Measurements from ENCODE around the gene FAM107B. TPM values are rescaled to one million over a fixed set of nuclear protein-coding genes. Genes with fewer than 3 reads are reported as not detected.

The FAM107B gene
- total and polyA plus RNA-seq, 2 of the 13 experiments (the other 11 are each of a cell fraction or from before 2014, with no cell fraction given), result 15.7 to 24.8 TPM

GRCh38 chr10:14678637-14679036 lies 96.1 kb downstream of the FAM107B start:
- CTCF ChIA-PET (ENCODE audit: low intra/inter-chr PET ratio, low total read pairs), result no interaction called here
- peaks cover 16% of the 10 kb centered on the region for H3K4me1 ChIP-seq (ENCODE audit: insufficient read depth, low read length)
- H3K36me3 ChIP-seq (replicated peaks in 1 of 2; ENCODE audit: control insufficient read depth in 1 of 2, insufficient read depth in 2 of 2, low read length in 2 of 2), result no peaks in the 10 kb centered on the region
- H4K20me1 ChIP-seq (ENCODE audit: insufficient read depth, low read length), result no peaks in the 10 kb centered on the region
- 5% methylated on average over 3 of the region's 3 CpGs for WGBS (ENCODE audit: low lambda C conversion rate)
- no peak overlapping the region for H3K4me3 ChIP-seq (replicated peaks in 1 of 3; ENCODE audit: insufficient read depth in 1 of 3, low read depth in 2 of 3, low read length in 3 of 3)
- no peaks in the 10 kb centered on the region for H3K79me2 ChIP-seq (ENCODE audit: insufficient read depth, low read length)
- intact Hi-C loops (cut with micrococcal nuclease; ENCODE audit: unreplicated experiment), result no loop called here
- TF ChIP-seq NPAS2 (CRISPR knock-in tag; IDR thresholded peaks at IDR 0.05; ENCODE audit: borderline replicate concordance) (no peak), HOMEZ (CRISPR knock-in tag; IDR thresholded peaks at IDR 0.05; ENCODE audit: low read depth) (no peak), ZMAT5 (CRISPR knock-in tag; IDR thresholded peaks at IDR 0.05; ENCODE audit: borderline replicate concordance, low read depth) (no peak)
- in situ Hi-C loops (cut with HindIII; ENCODE audit: extremely low pct_ligation_motif_present, low pct_unique_long_range_greater_than_20kb), result no loop called here
- no peak overlapping the region for H3K27ac ChIP-seq (ENCODE audit: extremely low read length, insufficient read depth, low read length)
- DNase-seq (ENCODE audit: low spot score) (no peak), FAIRE-seq (no peak), ATAC-seq (no peak)
- POLR2A ChIA-PET, result no interaction called here
- no peak overlapping the region for H3K9ac ChIP-seq (ENCODE audit: insufficient read depth, low read depth, low read length)
- no TSS peak for BruUV-seq (replicated peaks)
- no peak overlapping the region for H2AFZ ChIP-seq (ENCODE audit: low read length)
- no peaks in the 10 kb centered on the region for H3K9me3 ChIP-seq (ENCODE audit: low read length)
- H3K27me3 ChIP-seq (ENCODE audit: control insufficient read depth in 1 of 2, insufficient read depth in 2 of 2, low read length in 2 of 2), result no peaks in the 10 kb centered on the region; a peak in 1 of 5 replicates
- H3K4me2 ChIP-seq (ENCODE audit: low read depth, low read length), result no peak overlapping the region

GRCh38 chr10:14676732-14677131 lies 98.0 kb downstream of the FAM107B start:
- CTCF ChIA-PET (ENCODE audit: low intra/inter-chr PET ratio, low total read pairs), result no interaction called here
- Histone ChIP-seq H4K20me1 (ENCODE audit: insufficient read depth, low read length) (no peaks in the 10 kb centered on the region), H3K27ac (ENCODE audit: extremely low read length, insufficient read depth, low read length) (no peak overlapping the region), H2AFZ (ENCODE audit: low read length) (no peak overlapping the region), H3K9ac (ENCODE audit: insufficient read depth, low read depth, low read length) (no peak overlapping the region), H3K27me3 (ENCODE audit: control insufficient read depth in 1 of 2, insufficient read depth in 2 of 2, low read length in 2 of 2) (no peaks in the 10 kb centered on the region; a peak in 1 of 5 replicates), H3K4me1 (ENCODE audit: insufficient read depth, low read length) (peaks cover 16% of the 10 kb centered on the region), H3K9me3 (ENCODE audit: low read length) (no peaks in the 10 kb centered on the region), H3K36me3 (replicated peaks in 1 of 2; ENCODE audit: control insufficient read depth in 1 of 2, insufficient read depth in 2 of 2, low read length in 2 of 2) (no peaks in the 10 kb centered on the region), H3K4me2 (ENCODE audit: low read depth, low read length) (no peak overlapping the region), H3K4me3 (replicated peaks in 1 of 3; ENCODE audit: insufficient read depth in 1 of 3, low read depth in 2 of 3, low read length in 3 of 3) (no peak overlapping the region), H3K79me2 (ENCODE audit: insufficient read depth, low read length) (no peaks in the 10 kb centered on the region)
- in situ Hi-C loops (cut with HindIII; ENCODE audit: extremely low pct_ligation_motif_present, low pct_unique_long_range_greater_than_20kb), result no loop called here
- 0% methylated on average over 3 of the region's 3 CpGs for WGBS (ENCODE audit: low lambda C conversion rate)
- DNase-seq (ENCODE audit: low spot score), result no peak
- intact Hi-C loops (cut with micrococcal nuclease; ENCODE audit: unreplicated experiment), result no loop called here
- no peak for FAIRE-seq
- BruUV-seq (replicated peaks), result no TSS peak
- POLR2A ChIA-PET, result no interaction called here
- TF ChIP-seq ZNF597 (CRISPR knock-in tag; IDR thresholded peaks at IDR 0.05) (no peak), PREB (CRISPR knock-in tag; IDR thresholded peaks at IDR 0.05) (no peak), ZNF652 (CRISPR knock-in tag; IDR thresholded peaks at IDR 0.05; ENCODE audit: borderline replicate concordance, low read depth) (no peak), ZNF337 (CRISPR knock-in tag; IDR thresholded peaks at IDR 0.05; ENCODE audit: borderline replicate concordance, low read depth) (no peak)
- no peak for ATAC-seq
